GM12872 (cell line): ENCODE results near the gene TNFAIP1.

Experiments used
- CTCF ChIP-seq: IDR thresholded peaks from 3 replicates; pipeline ENCODE4 v1.5.1; 2011; ENCODE audit warnings: low read depth, mild to moderate bottlenecking, low read length, moderate library complexity; ENCODE audit not compliant: insufficient read depth

TNFAIP1 gene

DNA sequence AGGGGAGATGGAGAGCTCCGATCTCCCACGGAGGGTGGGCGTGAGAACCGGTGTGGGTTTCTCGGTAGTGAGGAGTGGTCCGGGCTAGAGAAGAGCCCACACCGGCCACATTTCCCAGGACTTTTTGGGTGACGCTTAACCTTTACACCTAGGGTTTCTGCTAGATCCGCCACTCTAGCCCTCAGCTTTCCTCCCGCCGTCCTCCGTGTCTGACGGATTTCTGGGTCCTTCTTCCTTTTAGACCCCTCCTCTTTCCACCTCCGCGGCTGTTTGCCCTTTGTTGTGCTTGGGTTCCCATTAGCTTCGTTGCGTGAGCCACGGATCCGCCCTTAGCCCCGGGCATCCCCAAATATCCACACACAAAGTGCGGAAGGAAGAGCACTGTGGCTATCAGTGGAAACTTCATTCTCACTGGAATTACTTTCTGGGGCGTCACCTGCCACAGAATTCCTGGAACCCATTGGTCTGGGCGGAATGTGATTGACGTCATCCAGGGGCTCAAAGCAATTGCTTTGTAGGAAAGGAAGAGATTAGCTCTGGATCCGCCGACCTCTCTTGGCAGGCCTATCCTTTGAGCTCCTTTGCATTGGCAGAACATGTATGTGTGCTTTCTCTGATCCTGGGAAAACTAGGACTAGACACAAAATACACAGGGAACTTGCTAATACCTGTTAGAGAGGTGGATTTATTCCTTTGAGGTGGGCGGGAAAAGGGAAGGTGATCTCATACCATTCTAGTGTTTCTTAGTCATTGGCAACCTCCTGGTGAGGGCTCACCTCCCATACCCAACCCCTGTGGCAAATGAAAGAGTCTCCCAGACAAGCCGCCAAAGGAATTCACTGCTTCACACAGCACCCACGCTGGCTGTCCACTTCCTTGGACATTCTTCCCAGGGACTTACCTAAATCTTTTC is 654 bp downstream of the TNFAIP1 start:
- no peak for TF ChIP-seq CTCF

DNA sequence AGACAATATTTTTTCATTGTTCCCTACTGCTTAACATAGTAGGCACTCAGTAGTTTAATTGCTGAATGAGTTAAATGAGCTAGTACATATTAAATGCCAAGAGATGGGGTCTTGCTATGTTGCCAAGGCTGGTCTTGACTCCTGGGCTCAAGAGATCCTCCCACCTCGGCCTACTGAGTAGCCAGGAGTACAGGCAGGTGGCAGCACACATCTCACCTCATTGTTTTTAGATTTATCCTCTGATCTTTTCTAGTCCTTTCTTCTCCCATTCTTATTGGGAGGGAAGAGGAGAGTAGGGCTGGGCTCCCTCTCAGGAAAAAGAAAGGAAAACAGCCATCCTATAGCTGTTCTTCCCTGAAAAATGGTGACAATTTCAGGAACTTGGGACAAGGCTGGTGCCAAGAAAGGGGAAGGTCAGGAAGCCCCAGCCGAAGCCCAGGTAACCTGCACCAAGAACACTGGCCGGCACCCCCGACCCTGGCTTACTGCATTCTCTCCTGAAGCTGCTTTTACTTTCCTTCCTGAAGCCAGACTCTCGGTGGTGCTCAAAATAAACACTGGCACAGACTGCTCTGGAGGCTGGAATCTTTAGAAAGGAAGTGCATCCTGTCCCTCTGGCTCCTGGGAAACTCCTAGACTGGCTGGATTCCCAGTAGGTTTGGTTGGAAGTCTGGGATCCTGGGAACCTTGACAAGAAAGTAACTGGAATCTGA is 2.7 kb downstream of the TNFAIP1 start:
- TF ChIP-seq CTCF, result no peak

GRCh38 chr17:28339431-28339830 is 3.9 kb downstream of the TNFAIP1 start:
- TF ChIP-seq CTCF, result no peak

DNA sequence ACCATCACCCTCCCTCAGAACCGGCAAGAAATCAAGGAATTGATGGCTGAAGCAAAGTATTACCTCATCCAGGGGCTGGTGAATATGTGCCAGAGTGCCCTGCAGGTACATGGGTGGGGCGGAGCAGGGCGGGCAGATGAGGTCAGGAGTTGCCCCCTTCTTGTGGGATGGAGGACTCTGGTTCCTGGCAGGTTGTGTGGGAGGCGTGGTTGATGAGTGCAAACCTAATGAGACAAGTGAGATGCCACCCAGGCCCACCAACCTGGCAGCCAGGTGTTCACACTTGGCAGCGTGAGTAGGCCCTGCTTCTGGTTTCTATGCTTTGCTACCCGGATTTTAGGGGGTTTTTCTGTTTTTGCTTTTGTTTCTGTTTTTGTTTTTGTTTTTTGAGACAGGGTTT is 4.8 kb downstream of the TNFAIP1 start:
- no peak for TF ChIP-seq CTCF

DNA sequence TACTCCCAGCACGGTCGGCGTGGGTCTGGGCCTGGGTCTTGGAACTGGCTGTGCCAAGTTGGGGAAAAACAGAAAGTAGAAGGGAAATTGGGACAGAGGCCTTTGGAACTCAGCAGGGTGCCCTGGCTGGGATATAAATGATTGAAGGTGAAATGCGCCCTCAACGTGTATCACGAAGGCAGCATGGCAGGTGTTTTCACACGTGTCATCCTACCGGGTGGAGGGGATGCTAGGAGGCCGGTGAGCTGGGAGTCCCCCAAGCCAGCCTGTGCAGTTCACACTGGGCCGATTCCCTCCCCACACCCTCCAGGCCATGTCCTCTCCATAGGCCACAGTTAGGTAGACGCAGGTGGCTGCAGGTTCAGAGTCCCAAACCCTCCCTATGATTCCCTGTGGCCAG is 6.0 kb downstream of the TNFAIP1 start:
- no peak for TF ChIP-seq CTCF

DNA sequence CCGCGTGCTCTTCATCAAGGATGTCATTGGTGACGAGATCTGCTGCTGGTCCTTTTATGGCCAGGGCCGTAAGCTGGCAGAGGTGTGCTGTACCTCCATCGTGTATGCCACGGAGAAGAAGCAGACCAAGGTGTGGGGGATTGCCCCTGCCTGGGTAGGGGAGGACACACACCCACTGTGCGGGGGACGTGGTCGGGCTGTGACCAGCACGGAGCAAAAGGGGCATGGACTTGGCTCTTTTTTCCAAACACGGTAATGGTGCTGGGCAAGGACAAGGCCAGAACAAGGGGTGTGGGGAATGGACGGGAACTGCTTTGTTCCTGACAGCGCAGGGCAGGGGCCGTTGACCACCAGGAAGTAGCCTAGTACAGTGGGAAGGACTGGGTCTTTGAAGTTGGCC is 6.8 kb downstream of the TNFAIP1 start:
- TF ChIP-seq CTCF, result no peak

DNA sequence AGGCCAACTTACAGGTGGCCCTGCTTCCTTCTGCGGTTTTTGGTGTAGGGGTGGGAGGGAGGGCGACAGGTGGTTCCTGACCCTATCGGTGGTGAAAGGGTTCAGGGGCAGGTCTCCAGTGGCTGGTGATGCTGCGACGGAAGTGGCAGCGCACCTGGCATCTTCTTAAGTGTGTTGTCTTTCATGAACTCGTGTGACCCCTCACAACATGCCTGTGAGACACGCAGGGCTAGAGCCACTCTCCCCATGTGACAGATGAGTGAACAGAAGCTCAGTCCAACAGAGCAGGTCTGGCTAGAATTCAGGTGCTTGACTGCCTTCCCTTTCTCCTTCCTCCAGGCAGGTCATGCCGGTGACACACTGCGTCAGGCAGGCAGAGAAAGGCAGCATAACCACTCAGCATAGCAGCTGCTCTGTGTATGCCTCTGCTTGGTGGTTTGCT is 8.0 kb downstream of the TNFAIP1 start:
- TF ChIP-seq CTCF, result no peak
